Liver (tissue), 3 donors: ENCODE results near the gene SRSF3.

Source experiments
- FOXA1 ChIP-seq: IDR thresholded peaks from 2 replicates; pipeline ENCODE4 v1.6.1; 2016; ENCODE audit warnings: antibody characterized with exemption
- SP1 ChIP-seq: IDR thresholded peaks from 2 replicates; pipeline ENCODE4 v1.6.1; 2018; ENCODE audit warnings: antibody characterized with exemption, mild to moderate bottlenecking
- YY1 ChIP-seq: IDR thresholded peaks from 2 replicates; pipeline ENCODE4 v1.6.1; 2016; ENCODE audit warnings: antibody characterized with exemption, mild to moderate bottlenecking
- ZBTB33 ChIP-seq: IDR thresholded peaks from 2 replicates; pipeline ENCODE4 v1.6.1; 2016; ENCODE audit warnings: antibody characterized with exemption
- TF ChIP-seq, protein P1 (sequence below): fragments of 150-350 bp; IDR thresholded peaks from 2 replicates; pipeline ENCODE4 v1.5.1; 2017; ENCODE audit warnings: improper control_type of control experiment, low read depth, low read length; ENCODE audit not compliant: missing input control
- donor health status: healthy.
- donor health status: healthy.

- TF ChIP-seq, protein P1, sequence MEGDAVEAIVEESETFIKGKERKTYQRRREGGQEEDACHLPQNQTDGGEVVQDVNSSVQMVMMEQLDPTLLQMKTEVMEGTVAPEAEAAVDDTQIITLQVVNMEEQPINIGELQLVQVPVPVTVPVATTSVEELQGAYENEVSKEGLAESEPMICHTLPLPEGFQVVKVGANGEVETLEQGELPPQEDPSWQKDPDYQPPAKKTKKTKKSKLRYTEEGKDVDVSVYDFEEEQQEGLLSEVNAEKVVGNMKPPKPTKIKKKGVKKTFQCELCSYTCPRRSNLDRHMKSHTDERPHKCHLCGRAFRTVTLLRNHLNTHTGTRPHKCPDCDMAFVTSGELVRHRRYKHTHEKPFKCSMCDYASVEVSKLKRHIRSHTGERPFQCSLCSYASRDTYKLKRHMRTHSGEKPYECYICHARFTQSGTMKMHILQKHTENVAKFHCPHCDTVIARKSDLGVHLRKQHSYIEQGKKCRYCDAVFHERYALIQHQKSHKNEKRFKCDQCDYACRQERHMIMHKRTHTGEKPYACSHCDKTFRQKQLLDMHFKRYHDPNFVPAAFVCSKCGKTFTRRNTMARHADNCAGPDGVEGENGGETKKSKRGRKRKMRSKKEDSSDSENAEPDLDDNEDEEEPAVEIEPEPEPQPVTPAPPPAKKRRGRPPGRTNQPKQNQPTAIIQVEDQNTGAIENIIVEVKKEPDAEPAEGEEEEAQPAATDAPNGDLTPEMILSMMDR, result no peak
- TF ChIP-seq FOXA1, result no peak
- no peak for TF ChIP-seq SP1
- no peak for TF ChIP-seq YY1
- no peak for TF ChIP-seq ZBTB33
These were observed 15.4 kb downstream of the SRSF3 start for GRCh38 chr6:36609582-36609981.
